GM21737 (cell line): ENCODE results near the gene ZFYVE9.
A peak's percentile ranks its signal among the peaks of the same experiment; 100 is the strongest.
"Not testable (repeated sequence)": the region's sequence is repeated elsewhere in the genome, so short reads cannot be mapped to it uniquely, and the experiment has no call there.

Source experiments
- ATAC-seq: cut with Tn5 transposase; IDR thresholded peaks from one replicate; pipeline ENCODE4 v1.9.1; 2021; ENCODE audit warnings: mild to moderate bottlenecking, moderate library complexity; ENCODE audit not compliant: unreplicated experiment

The ZFYVE9 gene, protein sequence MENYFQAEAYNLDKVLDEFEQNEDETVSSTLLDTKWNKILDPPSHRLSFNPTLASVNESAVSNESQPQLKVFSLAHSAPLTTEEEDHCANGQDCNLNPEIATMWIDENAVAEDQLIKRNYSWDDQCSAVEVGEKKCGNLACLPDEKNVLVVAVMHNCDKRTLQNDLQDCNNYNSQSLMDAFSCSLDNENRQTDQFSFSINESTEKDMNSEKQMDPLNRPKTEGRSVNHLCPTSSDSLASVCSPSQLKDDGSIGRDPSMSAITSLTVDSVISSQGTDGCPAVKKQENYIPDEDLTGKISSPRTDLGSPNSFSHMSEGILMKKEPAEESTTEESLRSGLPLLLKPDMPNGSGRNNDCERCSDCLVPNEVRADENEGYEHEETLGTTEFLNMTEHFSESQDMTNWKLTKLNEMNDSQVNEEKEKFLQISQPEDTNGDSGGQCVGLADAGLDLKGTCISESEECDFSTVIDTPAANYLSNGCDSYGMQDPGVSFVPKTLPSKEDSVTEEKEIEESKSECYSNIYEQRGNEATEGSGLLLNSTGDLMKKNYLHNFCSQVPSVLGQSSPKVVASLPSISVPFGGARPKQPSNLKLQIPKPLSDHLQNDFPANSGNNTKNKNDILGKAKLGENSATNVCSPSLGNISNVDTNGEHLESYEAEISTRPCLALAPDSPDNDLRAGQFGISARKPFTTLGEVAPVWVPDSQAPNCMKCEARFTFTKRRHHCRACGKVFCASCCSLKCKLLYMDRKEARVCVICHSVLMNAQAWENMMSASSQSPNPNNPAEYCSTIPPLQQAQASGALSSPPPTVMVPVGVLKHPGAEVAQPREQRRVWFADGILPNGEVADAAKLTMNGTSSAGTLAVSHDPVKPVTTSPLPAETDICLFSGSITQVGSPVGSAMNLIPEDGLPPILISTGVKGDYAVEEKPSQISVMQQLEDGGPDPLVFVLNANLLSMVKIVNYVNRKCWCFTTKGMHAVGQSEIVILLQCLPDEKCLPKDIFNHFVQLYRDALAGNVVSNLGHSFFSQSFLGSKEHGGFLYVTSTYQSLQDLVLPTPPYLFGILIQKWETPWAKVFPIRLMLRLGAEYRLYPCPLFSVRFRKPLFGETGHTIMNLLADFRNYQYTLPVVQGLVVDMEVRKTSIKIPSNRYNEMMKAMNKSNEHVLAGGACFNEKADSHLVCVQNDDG (N-terminal part only)

DNA sequence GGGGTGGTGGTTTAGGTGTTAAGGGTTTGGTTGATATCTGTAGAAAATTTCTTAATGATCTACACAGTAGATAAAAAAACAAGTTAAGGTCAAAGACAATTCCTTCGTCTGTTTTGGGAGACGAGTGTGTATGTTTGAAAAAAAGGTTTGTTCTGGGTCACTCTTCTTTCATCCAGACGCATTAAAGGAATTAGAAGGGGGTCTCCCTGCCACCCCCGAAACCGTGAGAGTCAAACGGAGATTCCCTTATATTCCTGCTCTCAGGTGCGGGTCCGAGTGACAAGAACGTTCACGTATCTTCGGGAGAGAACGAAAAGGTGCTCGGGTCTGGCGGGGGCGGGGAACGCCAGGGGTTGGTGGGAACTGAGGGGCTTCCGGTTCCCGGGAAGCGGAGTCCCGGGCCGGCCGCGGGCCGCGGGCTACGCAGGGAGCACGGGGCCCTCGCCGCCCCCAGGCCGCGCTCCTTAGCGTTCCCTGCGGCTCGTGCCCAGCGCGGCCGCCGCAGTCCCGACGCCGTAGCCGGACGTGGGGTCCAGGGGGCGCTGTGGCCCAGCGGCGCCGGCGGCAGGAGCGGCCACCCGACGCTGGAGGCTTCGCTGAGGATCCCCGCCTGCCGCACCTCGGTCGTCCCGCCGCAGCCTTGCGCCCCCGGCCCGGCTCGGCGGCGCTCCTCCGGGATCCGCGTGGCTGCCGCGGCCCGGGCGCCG lies at the start of gene ZFYVE9:
Gene ZFYVE9, plus strand, starts transcription at position 577 of the 707 bp plus-strand sequence. CDS start 91,118 bp downstream, outside the sequence.
- peak; percentile 71 for ATAC-seq

DNA sequence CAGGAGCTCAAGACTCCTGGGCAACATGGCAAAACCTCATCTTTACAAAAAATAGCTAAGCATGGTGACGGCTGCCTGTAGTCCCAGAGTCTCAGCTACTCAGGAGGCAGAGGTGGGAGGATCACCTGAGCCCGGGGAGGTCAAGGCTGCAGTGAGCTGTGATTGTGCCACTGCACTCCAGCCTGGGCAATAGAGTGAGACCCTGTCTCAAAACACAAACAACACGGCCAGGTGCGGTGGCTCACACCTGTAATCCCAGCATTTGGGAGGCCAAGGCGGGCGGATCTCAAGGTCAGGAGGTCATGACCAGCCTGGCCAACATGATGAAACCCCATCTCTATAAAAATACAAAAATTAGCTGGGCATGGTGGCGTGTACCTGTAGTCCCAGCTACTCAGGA lies 47.6 kb upstream of the ZFYVE9 start:
- ATAC-seq = not testable (repeated sequence)

DNA sequence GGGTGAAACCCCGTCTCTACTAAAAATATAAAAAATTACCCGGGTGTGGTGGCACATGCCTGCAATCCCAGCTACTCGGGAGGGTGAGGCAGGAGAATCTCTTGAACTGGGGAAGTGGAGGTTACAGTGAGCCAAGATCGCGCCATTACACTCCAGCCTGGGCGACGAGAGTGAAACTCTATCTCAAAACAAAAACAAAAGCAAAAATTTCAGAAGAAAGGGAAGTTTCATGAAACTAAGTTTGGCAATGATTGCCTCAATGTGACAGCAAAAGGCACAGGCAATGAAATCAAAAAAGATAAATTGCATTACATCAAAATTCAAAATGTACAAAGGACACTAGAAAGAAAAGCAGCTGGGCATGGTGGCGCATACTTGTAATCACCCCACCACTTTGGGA lies 45.7 kb upstream of the ZFYVE9 start:
- no peak for ATAC-seq

DNA sequence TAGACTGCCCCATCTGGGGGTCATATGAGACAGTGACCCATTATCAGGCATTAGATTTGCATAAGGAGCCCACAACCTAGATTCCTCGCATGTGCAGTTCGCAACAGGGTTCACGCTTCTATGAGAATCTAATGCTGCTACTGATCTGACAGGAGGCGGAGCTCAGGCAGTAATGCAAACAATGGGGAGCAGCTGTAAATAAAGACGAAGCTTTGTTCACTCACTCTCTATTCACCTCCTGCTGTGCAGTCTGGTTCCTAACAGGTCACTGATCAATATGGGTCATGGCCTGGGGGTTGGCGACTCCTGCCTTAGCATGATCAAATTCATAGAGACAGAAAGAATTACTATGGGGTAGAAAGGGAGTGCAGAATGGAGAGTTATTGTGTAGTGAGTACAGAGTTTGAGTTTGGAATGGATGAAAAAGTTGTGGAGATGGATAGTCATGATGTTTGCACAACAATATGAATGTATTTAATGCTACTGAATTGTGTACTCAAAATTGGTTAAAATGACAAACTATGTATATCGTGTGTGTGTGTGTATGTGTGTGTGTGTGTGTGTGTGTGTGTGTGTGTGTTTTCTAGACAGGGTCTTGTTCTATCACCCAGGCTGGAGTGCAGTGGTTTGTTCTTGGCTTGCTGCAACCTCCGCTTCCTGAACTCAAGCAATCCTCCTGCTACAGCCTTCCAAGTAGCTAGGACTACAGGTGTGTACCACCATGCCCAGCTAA lies 43.6 kb upstream of the ZFYVE9 start:
- ATAC-seq = no peak

DNA sequence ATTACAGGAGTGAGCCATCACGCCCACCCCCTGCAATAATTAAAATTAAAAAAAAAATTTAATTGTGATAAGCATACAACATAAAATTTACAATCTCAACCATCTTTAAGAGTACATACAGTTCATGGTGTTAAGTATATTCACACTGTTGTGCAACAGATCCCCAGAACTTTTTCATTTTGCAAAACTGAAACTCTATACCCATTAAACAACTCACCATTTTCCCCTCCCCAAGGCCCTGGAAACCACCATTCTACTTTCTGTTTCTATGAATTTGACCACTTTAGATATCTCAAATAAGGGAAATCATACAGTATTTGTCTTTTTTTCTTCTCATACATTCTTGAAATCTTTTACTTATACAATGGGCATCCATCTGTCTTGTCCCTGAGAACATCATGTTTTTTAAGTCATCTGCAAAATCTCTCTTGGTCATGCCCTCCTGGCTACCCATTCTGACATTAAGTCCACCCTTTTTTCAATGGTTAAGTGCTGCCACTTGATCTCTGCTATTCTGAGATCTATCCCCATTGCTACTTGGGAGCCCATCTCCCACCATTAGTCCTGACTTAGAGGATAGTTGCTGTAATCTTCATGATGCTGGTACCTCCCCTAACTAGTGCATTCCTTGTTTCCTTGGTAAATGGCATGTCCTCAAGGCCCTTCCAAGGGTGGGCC lies 39.4 kb upstream of the ZFYVE9 start:
- no peak for ATAC-seq

DNA sequence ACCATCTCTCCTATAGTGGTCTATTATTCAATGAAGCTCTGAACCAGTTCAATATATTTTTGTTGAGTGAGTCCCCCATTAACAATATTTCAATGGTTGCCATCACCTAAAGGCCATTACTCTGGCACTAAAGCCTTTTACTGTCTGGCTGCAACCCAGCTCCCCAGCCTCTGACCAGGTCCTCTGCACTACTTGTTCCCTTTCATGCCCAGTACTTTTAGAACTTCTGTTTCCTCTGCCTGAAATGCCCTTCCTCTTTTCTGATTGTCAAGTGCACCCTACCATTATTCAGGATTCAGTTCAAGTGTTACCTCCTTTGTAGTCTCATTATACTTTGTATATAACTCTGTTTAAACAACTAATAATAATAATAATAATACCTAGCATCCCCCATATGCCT lies 30.4 kb upstream of the ZFYVE9 start:
- no peak for ATAC-seq

DNA sequence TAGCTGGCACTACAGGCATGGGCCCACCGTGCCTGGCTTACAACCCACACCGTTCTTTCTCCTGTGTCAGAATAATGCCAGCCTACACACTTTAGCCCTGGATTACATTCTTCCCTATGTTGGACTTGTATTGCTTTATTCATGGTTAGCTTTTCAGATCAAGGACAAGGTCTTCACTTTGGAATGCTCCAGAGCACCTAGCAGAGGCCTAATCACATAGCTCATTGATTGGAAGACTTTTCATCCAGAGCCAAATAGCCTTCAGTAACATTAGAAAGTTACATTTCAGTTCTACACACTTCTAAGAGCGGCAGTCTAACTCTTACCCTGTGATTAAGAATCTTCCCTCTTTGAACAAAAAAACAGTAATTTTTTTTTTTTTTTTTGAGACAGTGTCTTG lies 29.4 kb upstream of the ZFYVE9 start:
- no peak for ATAC-seq

DNA sequence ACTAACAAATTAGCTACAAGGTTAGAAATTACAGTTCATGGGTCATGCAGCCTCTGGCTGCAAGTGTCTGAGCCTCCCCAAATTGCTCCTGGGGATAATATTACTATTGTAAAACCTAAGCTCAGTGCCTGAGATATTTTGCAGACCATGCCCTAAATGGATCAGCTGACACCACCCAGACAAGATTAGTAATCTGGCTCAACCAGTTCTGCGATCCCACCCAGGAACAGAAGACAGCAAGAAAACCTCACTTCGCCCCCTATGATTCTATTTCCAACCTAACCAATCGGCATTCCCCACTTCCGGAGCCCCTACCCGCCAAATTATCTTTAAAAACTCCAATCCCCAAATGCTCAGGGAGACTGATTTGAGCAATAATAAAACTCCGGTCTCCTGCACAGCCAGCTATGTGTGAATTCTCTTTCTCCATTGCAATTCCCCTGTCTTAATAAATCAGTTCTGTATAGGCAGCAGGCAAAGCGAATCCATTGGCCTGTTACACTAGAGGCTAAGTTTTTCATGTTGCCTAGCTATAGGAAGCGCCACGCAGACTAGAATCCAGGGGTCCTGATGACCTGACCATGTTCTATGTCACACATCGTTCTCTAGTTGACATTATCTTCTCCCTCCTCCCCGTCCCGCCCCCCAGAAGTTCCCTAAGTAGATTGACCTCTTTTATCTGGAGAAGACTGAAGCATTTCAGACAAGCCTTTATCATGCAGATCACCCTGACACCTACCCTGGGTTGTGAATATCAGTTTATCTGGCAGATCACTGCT lies 22.4 kb upstream of the ZFYVE9 start:
- no peak for ATAC-seq

DNA sequence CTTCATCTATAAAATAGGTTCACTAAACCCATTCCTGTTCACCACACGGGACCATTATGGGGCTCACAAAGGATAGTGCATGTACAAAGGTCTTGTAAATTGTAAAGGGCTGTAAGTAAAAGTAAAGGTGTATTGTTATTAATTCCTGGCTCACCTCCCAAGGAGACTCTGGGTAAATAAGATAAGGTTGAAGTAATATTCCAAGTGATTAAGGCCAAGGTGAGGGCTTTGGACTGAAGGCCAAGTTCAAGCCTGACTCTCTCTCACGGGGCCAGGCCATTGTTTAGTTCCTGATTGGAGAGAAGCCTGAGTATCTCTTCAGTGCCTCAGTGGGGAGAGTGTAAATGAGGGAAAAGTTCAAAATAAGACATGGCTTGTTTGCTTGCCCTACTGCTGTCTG lies 19.5 kb upstream of the ZFYVE9 start:
- no peak for ATAC-seq

DNA sequence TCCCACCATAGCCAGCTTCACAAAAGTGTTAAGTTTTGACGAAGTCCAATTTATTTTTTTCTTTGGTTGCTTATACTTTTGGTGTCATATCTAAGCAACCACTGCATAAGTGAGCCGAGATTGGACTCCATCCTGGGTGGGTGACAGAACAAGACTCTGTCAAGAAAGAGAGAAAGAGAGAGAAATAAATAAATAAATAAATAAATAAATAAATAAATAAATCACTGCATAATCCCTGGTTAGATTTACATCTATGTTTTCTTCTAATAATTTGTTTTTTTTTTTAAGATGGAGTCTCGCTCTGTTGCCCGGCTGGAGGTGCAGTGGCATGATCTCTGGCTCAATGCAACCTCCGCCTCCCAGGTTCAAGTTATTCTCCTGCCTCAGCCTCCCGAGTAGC lies 18.3 kb upstream of the ZFYVE9 start:
- ATAC-seq = no peak

DNA sequence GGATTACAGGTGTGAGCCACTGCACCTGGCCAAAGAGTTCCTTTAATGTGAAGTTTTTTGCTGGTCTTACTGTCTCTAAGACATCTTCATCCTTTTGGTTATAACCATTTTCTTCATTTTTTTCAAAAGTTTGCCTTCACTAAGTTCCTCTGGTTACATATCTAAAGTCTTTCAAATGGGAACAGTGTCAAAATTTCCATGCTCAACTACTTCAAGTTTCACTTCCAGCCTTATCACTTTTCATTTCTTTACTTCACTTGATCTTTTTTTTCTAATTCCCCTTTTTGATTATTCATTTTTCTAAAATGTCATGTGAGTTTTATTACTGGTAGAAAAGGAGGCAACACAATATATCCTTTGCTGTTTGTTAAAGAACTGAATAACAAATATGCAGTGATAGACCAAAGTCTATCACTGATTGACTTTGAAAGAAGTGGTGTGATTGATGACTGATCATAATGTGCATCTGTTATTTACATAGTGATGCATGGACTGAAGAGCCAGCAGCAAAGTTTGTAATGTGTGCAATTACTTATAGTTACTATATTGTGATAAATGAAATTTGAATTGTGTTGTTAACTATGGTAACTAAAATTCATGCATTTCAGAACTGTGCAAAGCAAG lies 16.0 kb upstream of the ZFYVE9 start:
- ATAC-seq = no peak

DNA sequence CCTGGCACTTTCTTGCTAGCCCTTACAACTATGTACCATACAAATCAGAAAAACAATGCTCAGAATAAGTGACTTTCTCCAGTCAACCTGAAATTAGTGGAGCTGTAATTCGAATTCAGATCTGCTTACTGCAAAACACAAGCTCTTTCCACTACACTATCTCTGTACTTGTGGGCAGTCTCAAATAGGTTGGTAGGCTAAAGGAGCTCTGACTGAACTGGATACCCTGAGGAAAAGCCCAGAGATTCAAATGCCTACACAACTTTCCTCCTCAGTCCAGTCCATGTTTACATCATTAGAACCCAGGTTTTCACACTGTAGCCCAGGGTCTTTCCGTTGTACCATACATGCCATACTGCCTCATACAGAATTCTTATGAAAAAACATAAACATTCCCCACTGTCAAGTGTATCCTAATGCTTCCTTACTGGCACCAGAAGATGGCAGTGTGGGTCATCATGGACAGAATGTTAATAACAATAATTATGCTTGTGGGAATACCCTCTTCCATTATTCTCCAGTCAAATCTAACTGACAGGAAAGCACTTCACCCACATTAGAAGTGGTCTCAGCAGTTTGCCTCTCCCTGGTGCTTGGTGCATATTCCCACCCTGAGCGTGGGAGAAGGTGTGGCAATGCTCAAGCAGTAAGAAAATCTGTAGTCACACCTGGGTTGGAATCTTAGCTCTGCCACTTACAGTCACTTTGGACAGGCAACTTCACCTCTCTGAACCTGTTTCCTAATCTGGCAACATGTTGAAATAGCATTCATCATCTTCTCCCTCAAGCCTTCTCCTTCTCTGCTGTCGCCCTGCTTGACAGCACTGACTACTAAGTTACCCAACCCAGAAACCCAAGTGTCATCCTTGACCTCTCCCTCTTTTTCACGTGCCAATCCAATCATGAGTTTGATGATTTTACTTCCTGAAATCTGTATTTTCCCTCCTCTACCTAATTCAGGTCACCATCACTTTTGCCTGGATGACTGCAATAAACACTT lies 14.4 kb upstream of the ZFYVE9 start:
- ATAC-seq = no peak

DNA sequence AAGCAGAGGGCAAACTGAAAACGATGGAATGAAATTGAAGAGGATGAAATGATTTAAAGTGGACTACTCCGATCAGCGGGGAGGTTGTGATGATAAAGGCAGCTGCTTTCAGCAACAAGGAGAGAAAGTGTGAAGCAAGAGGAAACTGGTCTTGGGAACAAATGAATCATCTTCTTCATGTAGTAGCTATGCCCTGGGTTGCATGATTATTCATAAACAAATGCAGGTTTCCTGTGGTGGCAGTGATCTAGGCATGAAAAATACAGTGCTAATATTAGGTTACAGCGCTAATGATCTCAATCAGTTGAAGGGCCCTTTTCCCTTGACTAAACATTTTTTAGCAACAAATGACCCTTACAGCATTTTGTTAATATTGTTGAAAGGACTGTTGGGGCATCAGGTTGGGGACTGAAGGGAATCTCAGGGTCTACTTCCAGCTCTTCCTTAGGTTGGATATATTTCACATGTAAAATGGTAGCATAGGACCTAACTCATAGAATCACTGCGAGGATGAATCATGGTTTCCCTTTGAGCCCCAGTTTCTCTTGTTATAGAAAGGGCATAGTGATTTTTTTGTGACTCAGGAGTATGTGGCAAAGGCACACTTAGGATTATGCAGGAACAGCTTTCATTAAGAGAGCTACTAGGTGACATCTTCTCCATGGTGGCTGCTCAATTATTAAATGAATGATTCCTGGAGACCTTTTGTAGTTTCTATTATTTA lies 1.9 kb upstream of the ZFYVE9 start:
- ATAC-seq = peak; percentile 61

DNA sequence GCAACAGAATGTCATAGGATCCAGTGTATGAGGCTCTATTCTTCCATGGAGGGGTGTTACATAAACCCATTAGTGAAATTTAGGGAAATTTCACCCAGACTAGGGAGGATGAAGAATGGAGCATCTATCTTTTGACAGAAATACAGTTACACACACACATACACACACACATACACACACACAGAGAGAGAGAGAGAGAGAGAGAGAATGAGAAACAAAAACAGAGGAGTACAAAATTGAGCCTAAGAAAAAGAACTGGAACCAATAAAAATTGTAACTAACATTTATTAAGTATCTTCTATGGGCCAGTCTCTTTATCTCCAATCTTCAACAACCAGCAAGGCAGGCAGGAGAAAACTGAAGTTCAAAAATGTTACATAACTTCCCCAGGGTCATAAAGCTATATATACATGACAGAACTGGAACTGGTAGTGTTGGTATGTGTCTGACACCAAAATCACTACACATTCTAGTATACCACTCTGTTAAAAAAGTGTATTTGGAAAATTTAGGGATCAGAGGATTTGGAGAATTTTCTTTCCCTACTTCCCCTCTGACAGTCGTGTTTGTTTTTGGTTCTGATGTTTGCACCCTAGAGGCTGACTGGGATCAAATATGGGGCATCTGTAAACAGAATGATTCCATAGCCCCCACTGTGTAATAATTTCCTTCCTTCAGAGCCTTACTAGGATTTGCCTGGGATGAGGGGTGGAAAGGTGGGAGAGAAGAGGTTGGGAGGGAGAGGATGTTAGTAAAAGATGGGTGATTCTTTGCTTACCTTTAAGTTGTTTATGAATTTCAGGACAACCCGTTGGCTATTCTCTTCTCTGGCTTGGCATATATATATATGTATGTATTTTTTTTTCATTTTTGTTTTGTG lies 1.0 kb upstream of the ZFYVE9 start:
- no peak for ATAC-seq
